ENCODE measurements around the gene REXO1.

DNA sequence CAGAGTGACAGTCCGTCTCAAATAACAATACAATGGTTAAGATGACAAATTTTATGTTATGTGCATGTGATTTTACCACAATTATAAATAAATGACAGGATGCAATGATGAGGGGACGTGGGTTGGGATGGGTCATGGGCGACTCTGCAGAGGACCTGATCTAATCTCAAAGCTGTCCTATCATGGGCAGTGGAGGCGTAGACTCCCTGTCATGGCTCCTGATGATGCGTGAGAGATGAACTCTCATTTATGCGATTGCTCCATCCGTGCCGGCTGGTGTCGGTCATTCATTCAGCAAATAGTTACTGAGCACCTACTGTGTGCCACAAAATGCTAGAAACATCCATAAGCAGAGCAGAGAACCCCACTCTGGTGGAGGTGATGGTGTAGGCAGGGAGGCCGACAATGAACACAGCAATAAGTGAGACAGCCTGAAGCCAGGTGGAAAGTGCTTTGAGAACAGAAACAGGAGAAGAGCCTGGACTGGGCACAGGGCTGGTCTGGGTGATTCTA lies 1.7 kb upstream of the REXO1 start:
- TF ChIP-seq, protein P1, sequence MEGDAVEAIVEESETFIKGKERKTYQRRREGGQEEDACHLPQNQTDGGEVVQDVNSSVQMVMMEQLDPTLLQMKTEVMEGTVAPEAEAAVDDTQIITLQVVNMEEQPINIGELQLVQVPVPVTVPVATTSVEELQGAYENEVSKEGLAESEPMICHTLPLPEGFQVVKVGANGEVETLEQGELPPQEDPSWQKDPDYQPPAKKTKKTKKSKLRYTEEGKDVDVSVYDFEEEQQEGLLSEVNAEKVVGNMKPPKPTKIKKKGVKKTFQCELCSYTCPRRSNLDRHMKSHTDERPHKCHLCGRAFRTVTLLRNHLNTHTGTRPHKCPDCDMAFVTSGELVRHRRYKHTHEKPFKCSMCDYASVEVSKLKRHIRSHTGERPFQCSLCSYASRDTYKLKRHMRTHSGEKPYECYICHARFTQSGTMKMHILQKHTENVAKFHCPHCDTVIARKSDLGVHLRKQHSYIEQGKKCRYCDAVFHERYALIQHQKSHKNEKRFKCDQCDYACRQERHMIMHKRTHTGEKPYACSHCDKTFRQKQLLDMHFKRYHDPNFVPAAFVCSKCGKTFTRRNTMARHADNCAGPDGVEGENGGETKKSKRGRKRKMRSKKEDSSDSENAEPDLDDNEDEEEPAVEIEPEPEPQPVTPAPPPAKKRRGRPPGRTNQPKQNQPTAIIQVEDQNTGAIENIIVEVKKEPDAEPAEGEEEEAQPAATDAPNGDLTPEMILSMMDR (IDR thresholded peaks at IDR 0.05), result no peak
- TF ChIP-seq POLR2A (IDR thresholded peaks at IDR 0.05; ENCODE audit: low read depth) (no peak), POLR2AphosphoS5 (IDR thresholded peaks at IDR 0.05) (no peak), EP300 (IDR thresholded peaks at IDR 0.05) (no peak)
